ENCODE measurements around the gene SKIC8. TPM values are rescaled to one million over a fixed set of nuclear protein-coding genes. Genes with fewer than 3 reads are reported as not detected.

The SKIC8 gene
- total RNA-seq, 1 donor from 2014 or later = 50.9 TPM

GRCh38 chr15:78322724-78323521 lies 23.5 kb upstream of the SKIC8 start:
- DNase-seq (ENCODE audit: low spot score) = no peak

- DNase-seq (ENCODE audit: low spot score) = no peak
These were observed 22.8 kb upstream of the SKIC8 start for GRCh38 chr15:78322243-78322642.

GRCh38 chr15:78321786-78322185 lies 22.4 kb upstream of the SKIC8 start:
- DNase-seq (ENCODE audit: low spot score) = no peak

- no peak for DNase-seq (ENCODE audit: low spot score)
These were observed 21.7 kb upstream of the SKIC8 start for GRCh38 chr15:78321041-78321570.

GRCh38 chr15:78320183-78320582 lies 20.8 kb upstream of the SKIC8 start:
- DNase-seq (ENCODE audit: low spot score) = no peak

GRCh38 chr15:78319588-78319987 lies 20.2 kb upstream of the SKIC8 start:
- no peak for DNase-seq (ENCODE audit: low spot score)

GRCh38 chr15:78317145-78317836 lies 17.9 kb upstream of the SKIC8 start:
- no peak for DNase-seq (ENCODE audit: low spot score)

GRCh38 chr15:78316283-78317083 lies 17.1 kb upstream of the SKIC8 start:
- DNase-seq (ENCODE audit: low spot score) = peak; percentile 76

GRCh38 chr15:78315686-78316282 lies 16.4 kb upstream of the SKIC8 start:
- peak; percentile 33 for DNase-seq (ENCODE audit: low spot score)

- peak; percentile 65 for DNase-seq (ENCODE audit: low spot score)
These were observed 14.8 kb upstream of the SKIC8 start for GRCh38 chr15:78314181-78314581.

- DNase-seq (ENCODE audit: low spot score) = peak; percentile 60
These were observed 14.0 kb upstream of the SKIC8 start for GRCh38 chr15:78313383-78313782.

GRCh38 chr15:78312957-78313356 lies 13.5 kb upstream of the SKIC8 start:
- DNase-seq (ENCODE audit: low spot score) = peak; percentile 11

GRCh38 chr15:78312536-78312935 lies 13.1 kb upstream of the SKIC8 start:
- peak; percentile 20 for DNase-seq (ENCODE audit: low spot score)

GRCh38 chr15:78311292-78311691 lies 11.9 kb upstream of the SKIC8 start:
- peak; percentile 16 for DNase-seq (ENCODE audit: low spot score)

GRCh38 chr15:78308422-78309032 lies 9.1 kb upstream of the SKIC8 start:
- DNase-seq (ENCODE audit: low spot score) = peak; percentile 90

GRCh38 chr15:78307976-78308375 lies 8.6 kb upstream of the SKIC8 start:
- peak; percentile 30 for DNase-seq (ENCODE audit: low spot score)

- peak; percentile 18 for DNase-seq (ENCODE audit: low spot score)
These were observed 6.9 kb upstream of the SKIC8 start for GRCh38 chr15:78306176-78306774.

GRCh38 chr15:78304216-78305066 lies 5.0 kb upstream of the SKIC8 start:
- DNase-seq (ENCODE audit: low spot score) = peak; percentile 79

GRCh38 chr15:78302579-78303312 lies 3.3 kb upstream of the SKIC8 start:
- no peak for DNase-seq (ENCODE audit: low spot score)

Data from mesenteric fat pad (tissue), 1 donor.